Mesenteric fat pad (tissue), 1 donor: ENCODE measurements around the gene LPCAT3. TPM values are rescaled to one million over a fixed set of nuclear protein-coding genes. Genes with fewer than 3 reads are reported as not detected.

Experiments used
- DNase-seq: peaks from one replicate; pipeline ENCODE4 v3.0.0-alpha.2; 2020; ENCODE audit warnings: low spot score
- total RNA-seq: library from RNA; stranded (reverse); fragmentation: NEBNext Ultra II Directional; extraction: Animal tissue kit (Norgen Biotek cat#: 25700); gene quantifications from one replicate; pipeline ENCODE4 v1.2.1, GENCODE V29; 2021
- donor health status: DM: yes; HTN: yes; CAD: no.

Gene LPCAT3
- total RNA-seq, 1 donor from 2014 or later: 60.1 TPM

- DNase-seq: no peak
Observed at GRCh38 chr12:6963791-6964413, 54.4 kb downstream of the LPCAT3 start.

DNA sequence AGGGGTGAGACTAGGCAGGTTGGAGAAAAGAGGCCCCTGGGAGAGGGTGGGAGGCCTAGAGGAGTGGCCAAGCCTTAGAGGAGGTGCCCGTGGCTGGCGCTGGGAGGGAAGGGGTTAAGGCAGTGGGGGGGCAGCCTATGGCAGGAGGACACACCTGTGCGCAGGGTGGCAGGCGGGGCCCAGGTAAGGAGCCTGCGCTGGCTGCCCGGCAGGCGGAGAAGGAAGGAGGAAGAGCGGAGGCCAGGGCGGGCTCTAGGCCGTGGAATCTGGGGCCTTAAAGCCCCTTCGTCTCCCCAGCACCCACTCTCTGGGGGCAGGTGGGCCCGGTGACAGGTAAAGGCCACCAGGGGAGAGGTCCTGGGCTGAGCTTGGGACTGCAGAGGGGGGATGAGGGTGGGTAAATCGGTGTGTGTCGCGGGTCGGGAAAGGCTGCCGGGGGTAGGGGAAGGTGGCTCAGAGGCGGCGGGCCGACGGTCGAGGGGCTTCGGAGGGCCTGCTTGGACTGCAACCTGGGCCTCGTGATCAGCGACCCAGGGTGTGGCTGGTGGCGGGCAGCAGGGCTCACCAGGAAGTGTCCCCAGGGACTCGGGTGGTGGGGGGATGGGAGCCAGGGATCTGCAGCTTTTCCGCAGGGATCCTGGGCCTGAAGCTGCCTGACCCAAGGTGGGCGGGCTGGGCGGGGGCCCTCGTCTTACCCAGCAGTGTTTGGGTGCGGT lies 55.1 kb downstream of the LPCAT3 start:
- no peak for DNase-seq

- no peak for DNase-seq
Observed at GRCh38 chr12:6962285-6963015, 55.8 kb downstream of the LPCAT3 start.

DNA sequence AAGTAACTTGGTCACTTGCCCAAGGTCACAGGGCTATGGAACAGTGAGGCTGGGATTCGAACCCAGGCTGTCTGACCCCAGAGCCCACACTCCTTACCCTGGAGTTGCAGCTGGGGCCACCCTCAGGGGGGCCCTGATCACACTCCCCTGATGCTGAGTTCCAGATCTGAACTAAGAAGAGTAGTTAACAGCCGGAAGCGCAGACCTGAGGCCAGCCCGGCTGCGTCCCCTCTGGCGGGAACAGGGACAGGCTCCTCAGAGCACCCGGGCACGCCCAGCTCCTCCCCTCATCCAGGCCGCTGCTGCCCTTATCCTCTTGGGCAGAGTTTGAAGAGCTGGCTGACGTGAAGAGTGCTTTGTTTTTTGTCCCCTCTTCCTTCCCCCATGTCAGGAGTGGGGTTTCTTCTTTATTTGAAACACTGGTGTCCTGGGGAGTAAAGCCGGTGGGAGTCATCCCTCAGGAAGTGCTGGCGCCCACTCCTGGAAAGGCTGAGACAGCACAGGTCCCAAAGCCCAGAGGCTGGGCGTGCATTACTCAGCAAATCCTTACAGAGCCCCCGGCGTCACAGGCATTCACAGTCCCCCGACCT lies 56.5 kb downstream of the LPCAT3 start:
- DNase-seq: no peak

DNA sequence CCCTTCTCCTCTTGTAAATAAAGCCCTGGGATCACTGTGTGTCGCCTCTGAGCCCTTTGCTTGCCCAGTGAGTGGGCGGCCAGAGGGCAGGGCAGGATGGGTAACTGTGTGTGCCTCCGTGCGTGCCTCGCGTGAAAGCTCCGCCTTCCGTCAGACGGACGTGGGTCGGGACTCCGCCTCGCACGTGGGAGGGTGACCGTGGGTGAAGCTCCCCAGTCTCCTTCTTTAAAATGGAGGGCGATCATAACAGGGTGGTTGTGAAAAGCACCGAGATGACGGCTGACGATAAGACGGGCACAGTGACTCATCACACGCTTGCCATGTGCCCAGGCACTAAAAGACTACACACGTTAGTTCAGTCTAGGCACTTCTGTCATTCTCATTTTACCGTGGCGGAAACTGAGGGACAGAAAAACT lies 57.0 kb downstream of the LPCAT3 start:
- no peak for DNase-seq

DNA sequence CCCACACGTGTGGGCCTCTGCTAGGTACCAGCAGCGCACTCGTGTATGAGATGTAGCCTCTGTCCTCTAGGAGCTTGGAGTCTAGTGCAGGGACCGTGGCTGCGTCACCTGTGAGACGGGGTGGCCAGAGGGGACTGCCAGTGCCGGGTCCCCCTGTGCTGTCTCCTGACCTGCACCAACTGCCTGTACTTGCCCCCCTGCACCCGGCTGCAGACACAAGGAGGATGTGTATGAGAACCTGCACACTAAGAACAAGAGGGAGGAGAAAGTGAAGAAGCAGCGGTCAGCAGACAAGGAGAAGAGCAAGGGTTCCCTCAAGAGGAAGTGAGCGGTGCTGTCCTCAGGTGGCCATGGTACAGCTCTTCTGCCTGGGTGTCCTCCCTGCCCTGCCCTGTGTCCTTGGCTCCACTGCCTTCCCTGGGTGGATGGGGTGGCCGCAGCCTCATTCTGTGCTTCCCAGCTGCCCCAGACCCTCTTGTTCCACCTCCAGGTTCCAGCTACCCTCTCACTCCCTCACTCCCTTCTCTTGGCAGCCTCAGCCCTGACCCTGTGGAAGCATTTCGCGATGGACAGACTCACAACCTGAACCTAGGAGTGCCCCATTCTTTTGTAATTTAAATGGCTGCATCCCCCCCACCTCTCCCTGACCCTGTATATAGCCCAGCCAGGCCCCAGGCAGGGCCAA lies 57.5 kb downstream of the LPCAT3 start:
- no peak for DNase-seq

- no peak for DNase-seq
Observed at GRCh38 chr12:6959805-6960592, 58.3 kb downstream of the LPCAT3 start.

- no peak for DNase-seq
Observed at GRCh38 chr12:6959058-6959804, 59.0 kb downstream of the LPCAT3 start.

GRCh38 chr12:6958609-6959057 lies 59.6 kb downstream of the LPCAT3 start:
- no peak for DNase-seq

DNA sequence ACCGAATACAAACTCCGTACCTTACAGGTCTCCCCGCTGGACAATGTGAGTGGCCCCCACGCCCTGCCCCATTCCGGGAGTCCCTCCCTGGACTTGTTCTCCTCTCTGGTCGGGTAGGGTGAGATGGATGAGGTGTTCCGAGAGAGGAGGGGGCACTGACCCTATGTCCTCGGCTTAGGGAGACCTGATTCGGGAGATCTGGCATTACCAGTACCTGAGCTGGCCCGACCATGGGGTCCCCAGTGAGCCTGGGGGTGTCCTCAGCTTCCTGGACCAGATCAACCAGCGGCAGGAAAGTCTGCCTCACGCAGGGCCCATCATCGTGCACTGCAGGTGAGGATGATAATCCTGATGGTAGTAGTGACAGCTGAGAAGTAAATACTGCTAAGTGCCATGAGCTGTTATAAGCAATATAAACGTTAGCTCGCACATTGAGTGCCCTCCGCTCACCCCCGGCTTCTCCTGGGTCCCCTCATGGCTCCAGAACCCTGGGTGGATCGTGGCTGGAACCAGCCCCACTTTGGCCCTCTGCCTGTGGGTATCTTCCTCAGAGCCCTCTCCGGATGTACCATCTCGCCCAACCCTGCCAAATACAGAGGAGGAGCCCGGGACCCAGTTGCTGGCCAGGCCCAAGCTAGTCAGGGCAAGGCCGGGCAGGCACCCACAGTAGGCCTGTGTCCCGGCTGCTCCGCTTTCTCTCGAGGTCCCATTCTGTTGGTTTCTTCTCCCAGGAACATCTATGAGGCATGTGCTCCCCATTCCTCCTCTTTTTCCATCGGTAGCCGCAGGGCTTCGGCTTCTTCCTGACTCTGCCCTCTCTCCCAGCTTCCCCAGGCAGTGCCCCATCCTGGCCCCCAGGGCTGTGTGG lies 60.3 kb downstream of the LPCAT3 start:
- DNase-seq: no peak

DNA sequence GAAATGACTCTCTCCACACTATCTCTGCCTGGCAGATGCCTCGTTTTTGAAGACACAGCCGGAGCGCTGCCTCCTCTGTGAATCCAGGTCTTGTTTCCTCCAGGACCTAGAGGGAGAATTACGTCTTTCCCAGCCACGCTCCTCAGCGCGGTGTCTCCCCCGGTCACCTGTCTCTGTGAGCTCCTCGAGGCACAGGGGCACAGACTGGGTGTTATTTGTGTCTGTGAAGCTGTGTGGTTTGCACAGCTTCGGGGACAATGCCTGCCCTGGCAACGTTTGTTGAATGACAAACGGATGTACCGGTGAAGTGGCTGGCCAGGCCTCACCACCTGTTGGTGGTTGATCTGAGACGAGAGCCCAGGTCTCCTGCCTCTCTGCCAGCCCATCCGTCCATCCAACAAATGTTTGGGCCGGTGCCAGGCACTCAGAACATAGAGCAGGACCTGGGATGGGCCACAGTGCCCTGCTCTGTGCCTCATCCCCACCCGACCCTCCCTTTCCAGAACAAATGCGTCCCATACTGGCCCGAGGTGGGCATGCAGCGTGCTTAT lies 61.0 kb downstream of the LPCAT3 start:
- DNase-seq: no peak

- DNase-seq: no peak
Observed at GRCh38 chr12:6956021-6956727, 62.1 kb downstream of the LPCAT3 start.

GRCh38 chr12:6955108-6956020 lies 62.9 kb downstream of the LPCAT3 start:
- no peak for DNase-seq

DNA sequence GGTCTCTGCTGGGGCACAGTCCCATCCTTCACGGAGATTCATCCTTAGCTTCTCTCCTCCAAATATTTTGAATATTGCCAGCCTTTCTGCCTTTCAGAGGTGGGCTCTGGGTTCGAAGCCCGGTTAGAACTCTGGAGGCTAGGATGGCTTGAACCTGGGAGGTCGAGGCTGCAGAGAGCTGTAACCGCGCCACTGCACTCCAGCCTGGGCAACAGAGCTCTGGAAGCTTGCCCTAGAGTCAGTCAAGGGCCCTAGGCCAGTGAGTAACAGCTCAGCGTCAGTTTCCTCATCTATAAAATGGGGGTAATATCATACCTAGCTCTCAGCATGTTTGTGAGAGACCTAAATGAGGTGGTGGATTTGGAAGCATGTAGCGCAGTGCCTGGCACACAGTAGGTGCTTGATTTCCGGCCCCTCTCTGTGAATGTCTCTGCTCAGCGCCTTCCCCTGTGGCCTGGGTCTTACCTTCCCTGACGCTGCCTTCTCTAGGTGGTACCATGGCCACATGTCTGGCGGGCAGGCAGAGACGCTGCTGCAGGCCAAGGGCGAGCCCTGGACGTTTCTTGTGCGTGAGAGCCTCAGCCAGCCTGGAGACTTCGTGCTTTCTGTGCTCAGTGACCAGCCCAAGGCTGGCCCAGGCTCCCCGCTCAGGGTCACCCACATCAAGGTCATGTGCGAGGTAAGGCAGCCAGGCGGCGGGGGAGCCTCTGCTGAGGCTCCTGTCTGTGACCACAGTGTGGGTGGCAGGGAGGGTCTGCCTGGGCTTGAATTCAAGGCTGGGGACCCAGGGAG lies 63.8 kb downstream of the LPCAT3 start:
- DNase-seq: no peak

GRCh38 chr12:6953442-6954315 lies 64.6 kb downstream of the LPCAT3 start:
- no peak for DNase-seq
